HG03439 (cell line): ENCODE measurements around the gene MOK.

ENCODE experiments used
- ATAC-seq: cut with Tn5 transposase; IDR thresholded peaks from one replicate; pipeline ENCODE4 v1.9.1; 2021; ENCODE audit warnings: mild to moderate bottlenecking, moderate library complexity; ENCODE audit not compliant: unreplicated experiment

The MOK gene

GRCh38 chr14:102226356-102227125 is 78.4 kb downstream of the MOK start:
- no peak for ATAC-seq

- no peak for ATAC-seq
Observed at GRCh38 chr14:102225936-102226335, 79.0 kb downstream of the MOK start.

- ATAC-seq: no peak
Observed at GRCh38 chr14:102225386-102225785, 79.6 kb downstream of the MOK start.

- no peak for ATAC-seq
Observed at GRCh38 chr14:102223682-102224081, 81.3 kb downstream of the MOK start.

GRCh38 chr14:102222751-102223150 is 82.2 kb downstream of the MOK start:
- ATAC-seq: no peak

- ATAC-seq: no peak
Observed at GRCh38 chr14:102222009-102222575, 82.9 kb downstream of the MOK start.

- no peak for ATAC-seq
Observed at GRCh38 chr14:102221026-102221425, 83.9 kb downstream of the MOK start.

- peak; percentile 95 for ATAC-seq
Observed at GRCh38 chr14:102220031-102220430, 84.9 kb downstream of the MOK start.

GRCh38 chr14:102219316-102219715 is 85.6 kb downstream of the MOK start:
- no peak for ATAC-seq

- no peak for ATAC-seq
Observed at GRCh38 chr14:102218688-102219087, 86.3 kb downstream of the MOK start.

GRCh38 chr14:102217987-102218421 is 87.0 kb downstream of the MOK start:
- ATAC-seq: no peak

- no peak for ATAC-seq
Observed at GRCh38 chr14:102217399-102217798, 87.6 kb downstream of the MOK start.

- no peak for ATAC-seq
Observed at GRCh38 chr14:102215576-102216250, 89.3 kb downstream of the MOK start.

- ATAC-seq: no peak
Observed at GRCh38 chr14:102215071-102215470, 89.9 kb downstream of the MOK start.

GRCh38 chr14:102213984-102214658 is 90.8 kb downstream of the MOK start:
- no peak for ATAC-seq

GRCh38 chr14:102213470-102213869 is 91.5 kb downstream of the MOK start:
- no peak for ATAC-seq

GRCh38 chr14:102212845-102213244 is 92.1 kb downstream of the MOK start:
- no peak for ATAC-seq

GRCh38 chr14:102212356-102212755 is 92.6 kb downstream of the MOK start:
- ATAC-seq: no peak

GRCh38 chr14:102211240-102211639 is 93.7 kb downstream of the MOK start:
- no peak for ATAC-seq

GRCh38 chr14:102210421-102211042 is 94.4 kb downstream of the MOK start:
- no peak for ATAC-seq
